GM23248 (cell line): ENCODE results near the gene ATP6V0E1. TPM values are rescaled to one million over a fixed set of nuclear protein-coding genes. Genes with fewer than 3 reads are reported as not detected.

Source experiments
- DNase-seq: peaks from one replicate; pipeline ENCODE4 v3.0.0-alpha.2; 2015
- H2AFZ ChIP-seq: fragments of 200-600 bp; sonication (generic); 2 replicates; pipeline ENCODE4 v1.6.1; 2016; ENCODE audit warnings: antibody characterized with exemption
- H3F3A ChIP-seq: fragments of 200-600 bp; sonication (generic); 2 replicates; pipeline ENCODE4 v1.6.1; 2016; ENCODE audit warnings: mild to moderate bottlenecking, antibody characterized with exemption, mixed run types; ENCODE audit not compliant: insufficient read depth
- H3K27ac ChIP-seq: fragments of 200-600 bp; sonication (generic); 2 replicates; pipeline ENCODE4 v1.5.1; 2016; ENCODE audit warnings: mild to moderate bottlenecking
- H3K27me3 ChIP-seq: fragments of 200-600 bp; sonication (generic); replicated peaks from 2 replicates; pipeline ENCODE4 v1.6.1; 2016; ENCODE audit warnings: mild to moderate bottlenecking; ENCODE audit not compliant: insufficient read depth
- H3K36me3 ChIP-seq: fragments of 200-600 bp; sonication (generic); 2 replicates; pipeline ENCODE4 v1.6.1; 2016; ENCODE audit warnings: low read depth, mild to moderate bottlenecking
- H3K4me1 ChIP-seq: fragments of 200-600 bp; sonication (generic); 2 replicates; pipeline ENCODE4 v1.6.1; 2016; ENCODE audit warnings: mild to moderate bottlenecking; ENCODE audit not compliant: insufficient read depth
- H3K4me2 ChIP-seq: fragments of 200-600 bp; sonication (generic); one replicate; pipeline ENCODE4 v1.6.1; 2016; ENCODE audit warnings: mild to moderate bottlenecking; ENCODE audit not compliant: unreplicated experiment
- H3K4me3 ChIP-seq: fragments of 200-600 bp; sonication (generic); 2 replicates; pipeline ENCODE4 v1.5.1; 2016; ENCODE audit warnings: mild to moderate bottlenecking
- H3K79me2 ChIP-seq: fragments of 200-600 bp; sonication (generic); 2 replicates; pipeline ENCODE4 v1.6.1; 2016; ENCODE audit warnings: mild to moderate bottlenecking; ENCODE audit not compliant: insufficient read depth
- H3K9ac ChIP-seq: fragments of 200-600 bp; sonication (generic); 2 replicates; pipeline ENCODE4 v1.6.1; 2016; ENCODE audit warnings: mild to moderate bottlenecking
- H3K9me2 ChIP-seq: fragments of 200-600 bp; sonication (generic); 2 replicates; pipeline ENCODE4 v1.6.1; 2016; ENCODE audit warnings: mixed run types, mild to moderate bottlenecking, moderate library complexity; ENCODE audit not compliant: insufficient read depth
- H3K9me3 ChIP-seq: fragments of 200-600 bp; sonication (generic); one replicate; pipeline ENCODE4 v1.6.1; 2017; ENCODE audit warnings: low read depth
- H4K20me1 ChIP-seq: fragments of 200-600 bp; sonication (generic); 2 replicates; pipeline ENCODE4 v1.6.0; 2016; ENCODE audit not compliant: insufficient read depth
- EZH2 ChIP-seq: fragments of 200-600 bp; sonication (generic); IDR thresholded peaks from 2 replicates; pipeline ENCODE4 v1.6.1; 2018; ENCODE audit warnings: antibody characterized with exemption, mild to moderate bottlenecking; ENCODE audit not compliant: insufficient read depth, poor library complexity, severe bottlenecking
- EZH2phosphoT487 ChIP-seq: fragments of 200-600 bp; sonication (generic); IDR thresholded peaks from 2 replicates; pipeline ENCODE4 v1.6.1; 2018; ENCODE audit warnings: antibody characterized with exemption, moderate library complexity, mild to moderate bottlenecking, low read depth; ENCODE audit not compliant: insufficient read depth
- WGBS, 2 experiments: methylation state at CpG; one replicate each; pipeline ENCODE4 v1.1.6; 2015 to 2017; ENCODE audit warnings: low lambda C conversion rate in 2 of 2, low coverage in 1 of 2; ENCODE audit errors: missing lambda C conversion rate in 2 of 2; 5-methylcytosine and 5-hydroxymethylcytosine counted together
- in situ Hi-C: fragments of 300-500 bp; cut with MboI; formaldehyde crosslinking; loops from 2 replicates; pipeline ENCODE4 v1.15.0; 2020
- polyA plus RNA-seq: library from polyadenylated mRNA; unstranded; fragments of >200 nt; fragmentation: Nextera tagmentation; extraction: Ambion mirVana; gene quantifications from 2 replicates; pipeline ENCODE4 v1.2.1, GENCODE V29; 2016
- total RNA-seq: library from RNA; depleted of rRNA; stranded (reverse); fragments of >200 nt; shearing (Covaris generic); gene quantifications from 2 replicates; pipeline ENCODE4 v1.2.3, GENCODE V29; 2014

Gene ATP6V0E1
- total and polyA plus RNA-seq, 2 experiments from 2014 or later = 175 to 675 TPM

DNA sequence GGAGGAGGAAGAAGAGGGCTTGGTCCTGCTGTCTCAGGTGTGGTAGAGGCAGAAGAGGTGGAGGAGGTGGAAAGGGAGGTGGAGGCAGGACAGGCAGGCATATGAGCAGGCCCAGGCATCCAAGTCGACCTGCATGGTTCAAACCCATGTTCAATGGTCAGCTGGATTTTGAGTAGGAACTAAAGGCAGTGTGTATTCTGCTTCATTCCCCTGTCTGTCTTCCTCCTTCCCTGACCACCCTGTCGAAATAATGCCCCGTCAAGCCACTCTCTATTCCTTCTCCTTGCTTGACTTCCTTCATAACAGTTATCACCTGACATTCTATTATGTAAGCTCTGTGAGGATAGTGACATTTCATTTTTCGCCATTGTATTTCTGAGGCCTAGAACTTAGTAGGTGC, 34.8 kb downstream of the ATP6V0E1 start:
- DNase-seq = no peak
- H3K9me2 ChIP-seq = no peaks in the 10 kb centered on the region
- no peak overlapping the region for H3K9ac ChIP-seq
- no peak overlapping the region for H2AFZ ChIP-seq
- H3K36me3 ChIP-seq = no peaks in the 10 kb centered on the region
- no peak overlapping the region for H3K27ac ChIP-seq
- no peaks in the 10 kb centered on the region for H3K27me3 ChIP-seq
- peaks cover 17% of the 10 kb centered on the region for H3F3A ChIP-seq
- 0 out of 2 replicates have a peak, but pooled peaks cover 3% of the 10 kb centered on the region for H4K20me1 ChIP-seq
- H3K79me2 ChIP-seq = peaks cover 100% of the 10 kb centered on the region
- no peaks in the 10 kb centered on the region for H3K9me3 ChIP-seq
- 95 to 96% methylated on average over 4 of the region's 4 CpGs for WGBS, 2 experiments
- in situ Hi-C loops = no loop called here
- H3K4me3 ChIP-seq = no peak overlapping the region
- H3K4me1 ChIP-seq = peaks cover 20% of the 10 kb centered on the region
- no peak overlapping the region for H3K4me2 ChIP-seq
- TF ChIP-seq EZH2phosphoT487 (no peak), EZH2 (no peak)

DNA sequence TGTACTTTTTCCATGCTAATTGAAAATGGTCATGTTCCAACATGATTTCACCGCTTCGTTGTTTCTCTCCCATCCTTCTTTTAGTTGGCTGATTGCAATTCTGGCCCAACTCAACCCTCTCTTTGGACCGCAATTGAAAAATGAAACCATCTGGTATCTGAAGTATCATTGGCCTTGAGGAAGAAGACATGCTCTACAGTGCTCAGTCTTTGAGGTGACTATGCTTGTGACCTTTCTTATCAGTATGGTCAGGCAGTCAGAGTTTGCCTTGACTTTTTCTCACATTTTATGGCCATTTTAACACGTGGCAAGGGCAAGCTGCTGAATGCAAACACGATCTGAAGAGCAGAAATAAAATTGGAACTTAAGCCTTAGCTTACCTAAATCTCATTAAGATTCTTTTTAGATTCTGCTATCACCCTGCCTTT, 36.6 kb downstream of the ATP6V0E1 start:
- Histone ChIP-seq H3K27ac (no peak overlapping the region), H3F3A (peaks cover 17% of the 10 kb centered on the region), H3K9ac (no peak overlapping the region), H2AFZ (no peak overlapping the region), H3K36me3 (no peaks in the 10 kb centered on the region), H3K4me1 (peaks cover 20% of the 10 kb centered on the region), H3K27me3 (no peaks in the 10 kb centered on the region), H3K4me3 (no peak overlapping the region), H3K79me2 (peaks cover 100% of the 10 kb centered on the region), H3K9me3 (no peaks in the 10 kb centered on the region), H4K20me1 (0 out of 2 replicates have a peak, but pooled peaks cover 3% of the 10 kb centered on the region), H3K4me2 (no peak overlapping the region), H3K9me2 (no peaks in the 10 kb centered on the region)
- 30 to 33% methylated on average over 5 of the region's 5 CpGs for WGBS, 2 experiments
- no peak for DNase-seq
- no peak for TF ChIP-seq EZH2
- TF ChIP-seq EZH2phosphoT487 = no peak
- in situ Hi-C loops = no loop called here

- DNase-seq = no peak
- no peaks in the 10 kb centered on the region for H3K27me3 ChIP-seq
- H3K4me1 ChIP-seq = peaks cover 20% of the 10 kb centered on the region
- H3K27ac ChIP-seq = no peak overlapping the region
- H3K9ac ChIP-seq = no peak overlapping the region
- H3K9me2 ChIP-seq = no peaks in the 10 kb centered on the region
- peaks cover 17% of the 10 kb centered on the region for H3F3A ChIP-seq
- H2AFZ ChIP-seq = no peak overlapping the region
- in situ Hi-C loops = no loop called here
- no peak overlapping the region for H3K4me3 ChIP-seq
- no peak overlapping the region for H3K4me2 ChIP-seq
- 64 to 67% methylated on average over 9 of the region's 9 CpGs for whole genome bisulfite sequencing, 2 experiments
- H3K36me3 ChIP-seq = no peaks in the 10 kb centered on the region
- H4K20me1 ChIP-seq = 0 out of 2 replicates have a peak, but pooled peaks cover 3% of the 10 kb centered on the region
- H3K79me2 ChIP-seq = peaks cover 99% of the 10 kb centered on the region
- no peaks in the 10 kb centered on the region for H3K9me3 ChIP-seq
- no peak for TF ChIP-seq EZH2phosphoT487
- TF ChIP-seq EZH2 = no peak
These were observed 37.1 kb downstream of the ATP6V0E1 start for GRCh38 chr5:173020643-173021042.

- Histone ChIP-seq H2AFZ (no peak overlapping the region), H3K4me1 (peaks cover 6% of the 10 kb centered on the region), H3K4me3 (no peak overlapping the region), H3K9me3 (no peaks in the 10 kb centered on the region), H3K4me2 (no peak overlapping the region), H3K36me3 (no peaks in the 10 kb centered on the region), H4K20me1 (peaks cover 8% of the 10 kb centered on the region; the same call in 1 of the 2 replicates), H3F3A (no peaks in the 10 kb centered on the region; the same call in 1 of the 2 replicates), H3K79me2 (peaks cover 98% of the 10 kb centered on the region), H3K27me3 (no peaks in the 10 kb centered on the region), H3K27ac (no peak overlapping the region), H3K9ac (no peak overlapping the region), H3K9me2 (no peaks in the 10 kb centered on the region)
- DNase-seq = no peak
- in situ Hi-C loops = no loop called here
- TF ChIP-seq EZH2phosphoT487 = no peak
- no peak for TF ChIP-seq EZH2
- 88 to 92% methylated on average over 6 of the region's 6 CpGs for WGBS, 2 experiments
These were observed 42.1 kb downstream of the ATP6V0E1 start for GRCh38 chr5:173025651-173026050.

- peaks cover 97% of the 10 kb centered on the region for H3K79me2 ChIP-seq
- TF ChIP-seq EZH2 = no peak
- TF ChIP-seq EZH2phosphoT487 = no peak
- 95 to 97% methylated on average over 7 of the region's 7 CpGs for WGBS, 2 experiments
These were observed 44.3 kb downstream of the ATP6V0E1 start for GRCh38 chr5:173027905-173028304.

More at GRCh38 chr5:173027905-173028304, 44.3 kb downstream of the ATP6V0E1 start:
- Histone ChIP-seq H3K36me3 (no peaks in the 10 kb centered on the region), H3K9me3 (no peaks in the 10 kb centered on the region), H2AFZ (no peak overlapping the region), H3K27me3 (no peaks in the 10 kb centered on the region), H3K4me3 (no peak overlapping the region), H3K27ac (no peak overlapping the region), H3F3A (no peaks in the 10 kb centered on the region), H4K20me1 (peaks cover 8% of the 10 kb centered on the region; the same call in 1 of the 2 replicates), H3K9ac (no peak overlapping the region), H3K4me2 (no peak overlapping the region), H3K4me1 (peaks cover 6% of the 10 kb centered on the region; the same call in 1 of the 2 replicates), H3K9me2 (no peaks in the 10 kb centered on the region)
- DNase-seq = no peak
- in situ Hi-C loops = no loop called here
